Upper lobe of right lung (tissue), 1 donor: ENCODE results near the gene LYRM9. TPM values are rescaled to one million over a fixed set of nuclear protein-coding genes. Genes with fewer than 3 reads are reported as not detected.
"Not testable (repeated sequence)": the region's sequence is repeated elsewhere in the genome, so short reads cannot be mapped to it uniquely, and the experiment has no call there.

Experiments used
- ATAC-seq: fragments of 200-7000 bp; cut with Tn5 transposase; one replicate; pipeline ENCODE4 v1.9.1; 2020; ENCODE audit warnings: mild to moderate bottlenecking, moderate library complexity
- DNase-seq: peaks from one replicate; pipeline ENCODE4 v3.0.0-alpha.2; 2020
- H3K27ac ChIP-seq: fragments of 200-600 bp; one replicate; pipeline ENCODE4 v1.8.0; 2022
- H3K27me3 ChIP-seq: fragments of 200-600 bp; one replicate; pipeline ENCODE4 v1.8.0; 2022; ENCODE audit warnings: mild to moderate bottlenecking
- H3K36me3 ChIP-seq: fragments of 200-600 bp; one replicate; pipeline ENCODE4 v1.8.0; 2022
- H3K4me1 ChIP-seq: fragments of 200-600 bp; one replicate; pipeline ENCODE4 v1.8.0; 2022
- H3K4me3 ChIP-seq: fragments of 200-600 bp; one replicate; pipeline ENCODE4 v1.8.0; 2022; ENCODE audit warnings: mild to moderate bottlenecking
- H3K9me3 ChIP-seq: fragments of 200-600 bp; one replicate; pipeline ENCODE4 v1.8.0; 2022
- CTCF ChIP-seq: fragments of 200-600 bp; IDR thresholded peaks from one replicate; pipeline ENCODE4 v1.8.0; 2022; ENCODE audit warnings: antibody characterized with exemption
- intact Hi-C: fragments of 100-400 bp; cut with DNase I; formaldehyde crosslinking; loops from one replicate; pipeline ENCODE4 v1.11.0; 2022
- total RNA-seq: library from RNA; stranded (reverse); fragmentation: NEBNext Ultra II Directional; extraction: Animal tissue kit (Norgen Biotek cat#: 25700); gene quantifications from one replicate; pipeline ENCODE4 v1.2.1, GENCODE V29; 2021
- donor health status: DM: no; HTN: yes; CAD: no; lungs with severe emphysema.

Gene LYRM9
- total RNA-seq, 1 donor from 2014 or later: 9.0 TPM

- H3K4me3 ChIP-seq, H3K27ac ChIP-seq, H3K27me3 ChIP-seq, DNase-seq, H3K36me3 ChIP-seq, intact Hi-C loops, H3K9me3 ChIP-seq, ATAC-seq, H3K4me1 ChIP-seq: not testable (repeated sequence)
These were observed 54.6 kb downstream of the LYRM9 start for GRCh38 chr17:27838607-27839006.

GRCh38 chr17:27837769-27838168 is 55.4 kb downstream of the LYRM9 start:
- H3K27me3 ChIP-seq, H3K4me1 ChIP-seq, H3K27ac ChIP-seq, intact Hi-C loops, ATAC-seq, H3K36me3 ChIP-seq, DNase-seq, H3K9me3 ChIP-seq, H3K4me3 ChIP-seq: not testable (repeated sequence)

- H3K27ac ChIP-seq: no peak overlapping the region
- intact Hi-C loops: no loop called here
- H3K4me1 ChIP-seq: no peaks in the 10 kb centered on the region
- H3K36me3 ChIP-seq: no peaks in the 10 kb centered on the region
- no peaks in the 10 kb centered on the region for H3K9me3 ChIP-seq
- ATAC-seq: no peak
- DNase-seq: no peak
- TF ChIP-seq CTCF: no peak
- H3K27me3 ChIP-seq: no peaks in the 10 kb centered on the region
- no peak overlapping the region for H3K4me3 ChIP-seq
These were observed 56.5 kb downstream of the LYRM9 start for GRCh38 chr17:27836651-27837050.

- intact Hi-C loops: no loop called here
- Histone ChIP-seq H3K4me3 (no peak overlapping the region), H3K36me3 (no peaks in the 10 kb centered on the region), H3K4me1 (no peaks in the 10 kb centered on the region), H3K27ac (no peak overlapping the region), H3K27me3 (no peaks in the 10 kb centered on the region), H3K9me3 (no peaks in the 10 kb centered on the region)
- no peak for DNase-seq
- no peak for ATAC-seq
- no peak for TF ChIP-seq CTCF
These were observed 58.6 kb downstream of the LYRM9 start for GRCh38 chr17:27834571-27834970.

- Histone ChIP-seq H3K4me3 (no peak overlapping the region), H3K27me3 (no peaks in the 10 kb centered on the region), H3K4me1 (no peaks in the 10 kb centered on the region), H3K27ac (no peak overlapping the region), H3K9me3 (no peaks in the 10 kb centered on the region), H3K36me3 (no peaks in the 10 kb centered on the region)
- no peak for TF ChIP-seq CTCF
- intact Hi-C loops: no loop called here
- ATAC-seq: no peak
- no peak for DNase-seq
These were observed 60.3 kb downstream of the LYRM9 start for GRCh38 chr17:27832831-27833230.

- H3K9me3 ChIP-seq, intact Hi-C loops, H3K4me3 ChIP-seq, H3K4me1 ChIP-seq, H3K36me3 ChIP-seq, H3K27me3 ChIP-seq, H3K27ac ChIP-seq, DNase-seq: not testable (repeated sequence)
- ATAC-seq: peak; percentile 92
These were observed 63.3 kb downstream of the LYRM9 start for GRCh38 chr17:27829888-27830287.

- H3K36me3 ChIP-seq, H3K9me3 ChIP-seq, H3K4me3 ChIP-seq, H3K27ac ChIP-seq, DNase-seq, H3K4me1 ChIP-seq, H3K27me3 ChIP-seq, intact Hi-C loops: not testable (repeated sequence)
- peak; percentile 20 for ATAC-seq
These were observed 63.9 kb downstream of the LYRM9 start for GRCh38 chr17:27829143-27829711.

Other genes with a start within 250 kb of the LYRM9 start
- 0.55 TPM for gene NOS2, start 92.8 kb downstream of the LYRM9 start, total RNA-seq
- 22.6 TPM for gene NLK, start 149.3 kb upstream of the LYRM9 start, total RNA-seq